Endothelial cell of umbilical vein (primary cell): ENCODE measurements around the gene TTYH3. TPM values are rescaled to one million over a fixed set of nuclear protein-coding genes. Genes with fewer than 3 reads are reported as not detected.

Experiments used
- BruUV-seq: library from RNA; stranded (reverse); fragments of 400-500 nt; replicated peaks from 2 replicates; lab custom pipeline; 2021; lab: Mats Ljungman, UMichigan
- CTCF ChIA-PET: fragments of 300-600, 350-600 bp; sonication (Branson Sonifier 250); formaldehyde crosslinking; loops from one replicate; lab custom pipeline; 2021; ENCODE audit warnings: antibody characterized with exemption, inconsistent platforms; lab: Charles Lee
- POLR2A ChIA-PET: fragments of 300-600, 350-600 bp; sonication (Branson Sonifier 250); formaldehyde crosslinking; loops from one replicate; lab custom pipeline; 2021; ENCODE audit warnings: antibody characterized with exemption, inconsistent platforms; lab: Charles Lee
- DNase-seq: peaks from one replicate; pipeline ENCODE4 v3.0.0-alpha.2; 2011; ENCODE audit warnings: low read depth, low spot score
- FAIRE-seq: peaks from 2 replicates; lab custom pipeline; 2011; peaks lifted over from hg19 to GRCh38; lab: Jason Lieb, UNC
- H2AFZ ChIP-seq: 2 replicates; pipeline ENCODE4 v1.6.0; 2012; ENCODE audit warnings: low read depth, low read length, control low read depth, inconsistent platforms
- H3K27ac ChIP-seq: 2 replicates; pipeline ENCODE4 v1.5.1; 2011; ENCODE audit warnings: low read depth, mild to moderate bottlenecking, control low read depth, low read length, moderate library complexity; ENCODE audit not compliant: insufficient read depth
- H3K27me3 ChIP-seq, 2 experiments: 2 replicates each; pipeline versions ENCODE4 v1.6.0 to v1.6.1; 2011; ENCODE audit warnings: low read length in 2 of 2, mixed read lengths in 1 of 2; ENCODE audit not compliant: control insufficient read depth in 2 of 2, insufficient read depth in 2 of 2
- H3K36me3 ChIP-seq, 2 experiments: 2 replicates in 1 of 2; 3 replicates in 1 of 2; pipeline ENCODE4 v1.5.1; 2011; ENCODE audit warnings: low read length in 2 of 2, mild to moderate bottlenecking in 1 of 2, moderate library complexity in 1 of 2; ENCODE audit not compliant: control insufficient read depth in 2 of 2, insufficient read depth in 2 of 2; ENCODE audit errors: extremely low read depth in 1 of 2
- H3K4me1 ChIP-seq: 3 replicates; pipeline ENCODE4 v1.5.1; 2011; ENCODE audit warnings: mild to moderate bottlenecking, low read length; ENCODE audit not compliant: control insufficient read depth, insufficient read depth; ENCODE audit errors: extremely low read depth
- H3K4me2 ChIP-seq: 2 replicates; pipeline ENCODE4 v1.6.1; 2011; ENCODE audit warnings: low read length, control low read depth, mixed read lengths; ENCODE audit not compliant: insufficient read depth
- H3K4me3 ChIP-seq, 3 experiments: fragments of 200-600 bp in 1 of 3; sonication (generic), shearing (Covaris generic) in 1 of 3; replicated peaks in 1 of 3; 2 replicates each; pipeline ENCODE4 v1.5.1; 2011 to 2016; ENCODE audit warnings: control low read depth in 3 of 3, low read length in 3 of 3, mild to moderate bottlenecking in 2 of 3, inconsistent platforms in 1 of 3, low read depth in 1 of 3, moderate library complexity in 1 of 3; ENCODE audit not compliant: insufficient read depth in 1 of 3
- H3K79me2 ChIP-seq: 2 replicates; pipeline ENCODE4 v1.6.0; 2012; ENCODE audit warnings: low read length, inconsistent platforms; ENCODE audit not compliant: control insufficient read depth, insufficient read depth
- H3K9ac ChIP-seq: replicated peaks from 2 replicates; pipeline ENCODE3; 2011; ENCODE audit warnings: low read length, control low read depth; ENCODE audit not compliant: insufficient read depth; ENCODE audit errors: extremely low read depth
- H3K9me1 ChIP-seq: replicated peaks from 3 replicates; pipeline ENCODE4 v1.6.0; 2011; ENCODE audit warnings: mild to moderate bottlenecking, low read length; ENCODE audit not compliant: control insufficient read depth, insufficient read depth; ENCODE audit errors: extremely low read depth
- H3K9me3 ChIP-seq: replicated peaks from 2 replicates; pipeline ENCODE4 v1.5.1; 2012; ENCODE audit warnings: low read length, inconsistent platforms; ENCODE audit not compliant: control insufficient read depth, insufficient read depth
- H4K20me1 ChIP-seq: replicated peaks from 2 replicates; pipeline ENCODE3; 2011; ENCODE audit warnings: mild to moderate bottlenecking, low read length; ENCODE audit not compliant: control insufficient read depth, insufficient read depth; ENCODE audit errors: extremely low read depth
- EZH2 ChIP-seq: IDR thresholded peaks from 2 replicates; pipeline ENCODE4 v1.6.1; 2012; ENCODE audit warnings: borderline replicate concordance, low read depth, mild to moderate bottlenecking, moderate library complexity, low read length, inconsistent platforms; ENCODE audit not compliant: severe bottlenecking
- FOS ChIP-seq: IDR thresholded peaks from 2 replicates; pipeline ENCODE4 v1.6.1; 2011; ENCODE audit warnings: mild to moderate bottlenecking, low read length, moderate library complexity, borderline replicate concordance; ENCODE audit not compliant: insufficient read depth
- GATA2 ChIP-seq: IDR thresholded peaks from 2 replicates; pipeline ENCODE4 v1.7.0; 2011; ENCODE audit warnings: low read depth, mild to moderate bottlenecking, moderate library complexity, mixed read lengths, low read length; ENCODE audit not compliant: insufficient read length, insufficient read depth
- JUN ChIP-seq: IDR thresholded peaks from 2 replicates; pipeline ENCODE4 v1.6.1; 2011; ENCODE audit warnings: borderline replicate concordance, low read depth; ENCODE audit not compliant: insufficient read length, insufficient read depth
- MYC ChIP-seq: IDR thresholded peaks from one replicate; pipeline ENCODE4 v1.6.1; 2011; ENCODE audit warnings: mild to moderate bottlenecking, low read depth, low read length
- POLR2A ChIP-seq: IDR thresholded peaks from 2 replicates; pipeline ENCODE4 v1.6.1; 2012; ENCODE audit warnings: low read depth, mild to moderate bottlenecking, control low read depth, low read length
- POLR2AphosphoS5 ChIP-seq: IDR thresholded peaks from 2 replicates; pipeline ENCODE4 v1.6.1; 2012; ENCODE audit warnings: low read depth, mild to moderate bottlenecking, control low read depth, low read length, moderate library complexity; ENCODE audit not compliant: insufficient read depth
- dilution Hi-C: fragments of 300-500 bp; cut with MboI; formaldehyde crosslinking; loops from one replicate; pipeline ENCODE4 v1.15.0; 2019; ENCODE audit warnings: low sequenced_read_pairs; ENCODE audit not compliant: extremely low pct_ligation_motif_present
- intact Hi-C: fragments of 100-400 bp; cut with micrococcal nuclease; formaldehyde crosslinking; loops from one replicate; pipeline ENCODE4 v1.10.0; 2022
- polyA plus RNA-seq, 4 experiments: library from polyadenylated mRNA; depleted of rRNA in 3 of 4; stranded (reverse) in 3 of 4; unstranded in 1 of 4; fragments of >200 nt; gene quantifications; 2 replicates each; pipeline versions ENCODE4 v1.2.1 to v1.2.3, GENCODE V29; 2011 to 2012; ENCODE audit warnings: missing spikeins in 1 of 4
- total RNA-seq: library from RNA; stranded (reverse); gene quantifications from 2 replicates; pipeline ENCODE4 v1.2.3, GENCODE V29; 2021
- TF ChIP-seq, protein P1 (sequence below): IDR thresholded peaks from 2 replicates; pipeline ENCODE4 v1.6.1; 2011; ENCODE audit not compliant: insufficient read depth, insufficient read length
- TF ChIP-seq, protein P2 (sequence below), 2 donors: IDR thresholded peaks; 1 replicate in 1 of 2; 2 replicates in 1 of 2; pipeline ENCODE4 v1.5.1; 2011; ENCODE audit warnings: low read length in 2 of 2, mild to moderate bottlenecking in 2 of 2, moderate library complexity in 2 of 2, control low read depth in 1 of 2, inconsistent platforms in 1 of 2, low read depth in 1 of 2; ENCODE audit not compliant: insufficient read depth in 1 of 2; ENCODE audit errors: extremely low read depth in 1 of 2

TTYH3 gene
- total and polyA plus RNA-seq, 2 donors (not counting 3 experiments of a cell fraction or from before 2014, with no cell fraction given), result 143 to 280 TPM

DNA sequence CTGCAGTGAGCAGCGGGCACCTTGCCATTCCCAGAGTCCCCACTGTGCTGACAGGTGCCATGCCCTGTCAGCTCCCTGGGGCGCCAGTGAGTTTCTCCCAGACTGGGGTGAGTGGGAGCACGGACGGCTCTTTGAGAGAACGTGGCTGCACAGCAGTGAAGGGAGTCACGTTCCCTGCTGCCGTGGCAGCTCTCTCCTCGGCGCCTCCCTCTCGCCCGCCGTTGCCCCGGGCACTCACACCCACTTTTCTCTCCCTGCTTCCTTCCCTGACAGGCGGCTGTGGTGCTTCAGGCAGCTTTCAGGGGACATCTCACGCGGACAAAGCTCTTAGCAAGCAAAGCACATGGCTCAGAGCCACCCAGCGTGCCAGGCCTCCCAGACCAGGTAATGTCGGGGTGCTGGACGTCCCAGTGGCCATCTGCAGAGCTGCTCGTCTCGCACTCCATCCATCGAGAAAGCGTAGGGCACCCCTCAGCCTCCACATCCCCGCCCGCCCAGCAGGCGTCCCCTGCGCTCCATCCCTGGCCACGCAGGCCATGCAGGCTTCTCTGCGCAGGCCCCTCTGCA lies 27.1 kb upstream of the TTYH3 start:
- FAIRE-seq, result no peak
- Histone ChIP-seq H3K4me3 (no peak overlapping the region), H3K9me1 (no peaks in the 10 kb centered on the region), H3K9me3 (no peaks in the 10 kb centered on the region), H3K4me2 (no peak overlapping the region), H3K27ac (no peak overlapping the region), H2AFZ (no peak overlapping the region), H3K36me3 (no peaks in the 10 kb centered on the region), H4K20me1 (no peaks in the 10 kb centered on the region), H3K4me1 (peaks cover 13% of the 10 kb centered on the region), H3K27me3 (no peaks in the 10 kb centered on the region), H3K9ac (no peak overlapping the region), H3K79me2 (no peaks in the 10 kb centered on the region)
- TF ChIP-seq POLR2A (no peak), POLR2AphosphoS5 (no peak), GATA2 (no peak), JUN (no peak), EZH2 (no peak), MYC (no peak), FOS (no peak)
- TF ChIP-seq, protein P1, sequence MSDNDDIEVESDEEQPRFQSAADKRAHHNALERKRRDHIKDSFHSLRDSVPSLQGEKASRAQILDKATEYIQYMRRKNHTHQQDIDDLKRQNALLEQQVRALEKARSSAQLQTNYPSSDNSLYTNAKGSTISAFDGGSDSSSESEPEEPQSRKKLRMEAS, result no peak
- TF ChIP-seq, protein P2, sequence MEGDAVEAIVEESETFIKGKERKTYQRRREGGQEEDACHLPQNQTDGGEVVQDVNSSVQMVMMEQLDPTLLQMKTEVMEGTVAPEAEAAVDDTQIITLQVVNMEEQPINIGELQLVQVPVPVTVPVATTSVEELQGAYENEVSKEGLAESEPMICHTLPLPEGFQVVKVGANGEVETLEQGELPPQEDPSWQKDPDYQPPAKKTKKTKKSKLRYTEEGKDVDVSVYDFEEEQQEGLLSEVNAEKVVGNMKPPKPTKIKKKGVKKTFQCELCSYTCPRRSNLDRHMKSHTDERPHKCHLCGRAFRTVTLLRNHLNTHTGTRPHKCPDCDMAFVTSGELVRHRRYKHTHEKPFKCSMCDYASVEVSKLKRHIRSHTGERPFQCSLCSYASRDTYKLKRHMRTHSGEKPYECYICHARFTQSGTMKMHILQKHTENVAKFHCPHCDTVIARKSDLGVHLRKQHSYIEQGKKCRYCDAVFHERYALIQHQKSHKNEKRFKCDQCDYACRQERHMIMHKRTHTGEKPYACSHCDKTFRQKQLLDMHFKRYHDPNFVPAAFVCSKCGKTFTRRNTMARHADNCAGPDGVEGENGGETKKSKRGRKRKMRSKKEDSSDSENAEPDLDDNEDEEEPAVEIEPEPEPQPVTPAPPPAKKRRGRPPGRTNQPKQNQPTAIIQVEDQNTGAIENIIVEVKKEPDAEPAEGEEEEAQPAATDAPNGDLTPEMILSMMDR (IDR thresholded peaks at IDR 0.05; ENCODE audit: extremely low read depth in 1 of 2, insufficient read depth in 1 of 2, low read depth in 1 of 2, low read length in 2 of 2), result no peak
- no TSS peak for BruUV-seq
- intact Hi-C loops (loop anchor here (5.0 kb wide), 1 partner anchor 58 kb away; no protein-coding TSS in a partner anchor), dilution Hi-C loops (no loop called here)
- ChIA-PET CTCF (interaction anchor here (1.3 to 1.5 kb wide), 3 partner anchors 27 to 57 kb away, joined by 4 to 5 read pairs (median 4); partner anchors contain the start of gene TTYH3), POLR2A (no interaction called here)
- no peak for DNase-seq
